GM12891 (cell line): Measurements from ENCODE around the gene SORCS1.

Experiments used
- POLR2A ChIP-seq: IDR thresholded peaks from 2 replicates; pipeline ENCODE4 v1.6.1; 2011; ENCODE audit warnings: low read depth, low read length, control low read depth
- POLR2AphosphoS5 ChIP-seq: IDR thresholded peaks from 2 replicates; pipeline ENCODE4 v1.6.1; 2011; ENCODE audit warnings: low read depth, low read length, control low read depth
- TAF1 ChIP-seq: IDR thresholded peaks from 2 replicates; pipeline ENCODE4 v1.6.1; 2011; ENCODE audit warnings: low read depth, low read length, control low read depth

DNA sequence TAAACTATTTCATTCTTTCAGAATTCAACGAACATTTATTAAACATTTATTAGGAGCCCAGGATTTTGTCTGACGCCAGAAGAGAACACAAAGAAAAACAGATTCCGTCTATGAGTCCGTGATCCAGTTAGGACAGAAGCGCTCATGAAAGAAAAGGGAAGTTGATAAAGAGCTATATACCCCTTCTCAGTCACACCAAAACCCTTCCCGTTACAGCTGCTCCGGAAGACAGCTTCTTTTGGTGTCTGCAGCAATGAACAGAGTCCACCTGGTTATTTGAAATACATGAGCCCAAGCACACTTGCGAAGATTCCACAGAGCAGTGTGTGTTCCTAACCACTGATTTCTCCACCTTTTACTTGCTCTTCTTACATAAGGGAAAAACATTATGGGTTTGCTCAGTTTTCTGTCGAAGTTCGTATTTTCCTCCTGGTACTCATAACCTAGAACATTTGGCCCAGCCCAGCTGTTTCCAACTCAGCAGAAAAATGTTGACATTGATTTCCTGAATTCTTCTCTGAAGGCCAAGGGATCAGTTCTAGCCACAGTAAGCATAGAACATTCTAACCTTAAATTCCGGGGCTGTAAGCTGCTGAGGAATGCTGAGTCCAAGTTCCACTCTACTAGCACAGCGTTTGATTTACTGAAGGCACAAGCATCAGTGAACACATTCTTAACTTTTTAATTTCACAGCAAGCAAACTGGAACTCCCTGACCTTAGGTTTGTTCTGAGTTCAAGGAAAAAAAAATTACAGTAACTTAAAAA is 206.5 kb downstream of the SORCS1 start:
- TF ChIP-seq TAF1 (no peak), POLR2A (no peak), POLR2AphosphoS5 (no peak)
